GM10266 (cell line): Measurements from ENCODE around the gene FOXS1.
"Not testable (repeated sequence)": the region's sequence is repeated elsewhere in the genome, so short reads cannot be mapped to it uniquely, and the experiment has no call there.

Experiments
- DNase-seq: peaks from one replicate; pipeline ENCODE4 v3.0.0; 2012; ENCODE audit errors: extremely low spot score
- CTCF ChIP-seq: IDR thresholded peaks from 2 replicates; pipeline ENCODE4 v1.5.1; 2012; ENCODE audit warnings: mild to moderate bottlenecking, low read depth; ENCODE audit not compliant: control insufficient read depth, insufficient read depth; ENCODE audit errors: missing control alignments

FOXS1 gene

GRCh38 chr20:31815408-31816188 lies 29.8 kb downstream of the FOXS1 start:
- TF ChIP-seq CTCF, result no peak
- no peak for DNase-seq

- DNase-seq, result not testable (repeated sequence)
These were observed 31.3 kb downstream of the FOXS1 start for GRCh38 chr20:31814142-31814541.

GRCh38 chr20:31813611-31814010 lies 31.8 kb downstream of the FOXS1 start:
- no peak for DNase-seq
- no peak for TF ChIP-seq CTCF

- TF ChIP-seq CTCF, result no peak
- DNase-seq, result no peak
These were observed 33.3 kb downstream of the FOXS1 start for GRCh38 chr20:31811796-31812728.

GRCh38 chr20:31811198-31811597 lies 34.2 kb downstream of the FOXS1 start:
- TF ChIP-seq CTCF, result no peak
- no peak for DNase-seq

GRCh38 chr20:31809661-31810060 lies 35.7 kb downstream of the FOXS1 start:
- DNase-seq, result no peak
- TF ChIP-seq CTCF, result no peak

- DNase-seq, result no peak
- TF ChIP-seq CTCF, result no peak
These were observed 36.9 kb downstream of the FOXS1 start for GRCh38 chr20:31808481-31808880.
